HG03045 (cell line): Measurements from ENCODE around the gene CHD5.

Source experiments
- ATAC-seq: cut with Tn5 transposase; IDR thresholded peaks from one replicate; pipeline ENCODE4 v1.9.1; 2021; ENCODE audit warnings: mild to moderate bottlenecking, moderate library complexity; ENCODE audit not compliant: unreplicated experiment

Gene CHD5

DNA sequence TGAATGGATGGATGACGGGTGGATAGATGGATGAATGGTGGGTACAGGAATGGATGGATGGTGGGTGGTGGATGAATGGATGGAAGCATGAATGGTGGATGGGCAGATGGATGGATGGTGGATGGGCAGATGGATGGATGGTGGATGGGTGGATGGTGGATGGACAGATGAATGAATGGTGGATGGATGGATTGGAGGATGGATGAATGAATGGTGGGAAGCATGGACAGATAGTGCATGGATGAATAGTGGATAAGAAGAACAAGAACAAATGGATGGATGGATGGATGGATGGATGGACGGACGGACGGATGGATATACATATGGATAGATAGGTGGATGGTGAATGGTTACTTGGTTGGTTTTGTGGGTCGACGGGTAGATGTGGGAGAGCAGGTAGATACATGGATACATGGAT, 4.7 kb downstream of the CHD5 start:
- no peak for ATAC-seq

- ATAC-seq = no peak
These were observed 5.3 kb downstream of the CHD5 start for GRCh38 chr1:6174621-6175410.

- no peak for ATAC-seq
These were observed 7.6 kb downstream of the CHD5 start for GRCh38 chr1:6172549-6172948.

DNA sequence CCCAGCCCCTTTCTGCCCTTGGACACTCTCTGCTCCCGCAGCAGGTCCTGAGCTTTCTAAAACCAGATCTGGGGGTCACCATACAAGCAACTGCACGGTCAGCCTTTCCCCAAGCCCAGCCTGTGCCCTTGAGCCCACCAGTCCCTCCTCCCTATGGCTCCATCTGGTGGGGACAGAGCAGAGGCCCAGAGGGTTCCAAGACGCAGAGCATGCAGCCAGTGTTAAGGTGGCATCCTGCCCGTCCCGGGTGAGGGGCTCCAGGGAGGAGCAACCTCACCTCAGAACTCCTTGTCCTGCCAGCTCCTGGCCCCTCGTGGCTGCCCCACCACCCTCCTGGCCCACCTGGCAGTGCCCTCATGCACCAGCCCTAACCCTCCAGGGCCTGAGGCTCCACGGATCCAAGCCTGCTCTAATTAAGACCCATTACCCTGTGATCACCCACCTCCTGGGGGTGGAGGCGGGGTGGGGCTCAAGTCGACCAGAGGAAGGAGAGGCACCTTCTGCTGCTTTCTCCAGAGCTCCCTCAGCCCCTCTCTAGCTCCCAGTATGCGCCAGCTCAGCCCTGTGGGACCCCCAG, 8.5 kb downstream of the CHD5 start:
- ATAC-seq = no peak

DNA sequence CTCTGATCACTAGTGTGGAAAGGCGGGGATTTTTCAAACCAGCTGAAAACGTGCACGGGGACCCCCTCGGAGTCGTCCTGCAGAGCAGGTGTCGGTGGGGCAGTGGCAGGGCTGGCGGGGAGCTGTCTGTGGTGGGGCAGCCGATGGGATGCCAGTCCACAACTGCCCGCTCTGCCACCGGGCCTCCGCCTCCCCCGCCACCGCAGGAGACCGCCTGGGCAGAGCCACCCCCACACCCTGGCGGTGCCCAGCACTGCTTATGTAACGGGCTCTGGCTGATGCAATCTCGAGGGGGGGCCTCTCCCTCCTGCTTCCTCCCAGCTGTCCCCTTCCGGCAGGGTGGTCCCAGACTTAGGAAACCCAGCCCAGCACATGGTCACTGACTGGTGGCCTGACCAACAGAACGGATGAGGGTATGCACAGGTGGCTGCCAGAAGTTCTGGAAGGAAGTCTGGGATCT, 9.3 kb downstream of the CHD5 start:
- ATAC-seq = no peak

DNA sequence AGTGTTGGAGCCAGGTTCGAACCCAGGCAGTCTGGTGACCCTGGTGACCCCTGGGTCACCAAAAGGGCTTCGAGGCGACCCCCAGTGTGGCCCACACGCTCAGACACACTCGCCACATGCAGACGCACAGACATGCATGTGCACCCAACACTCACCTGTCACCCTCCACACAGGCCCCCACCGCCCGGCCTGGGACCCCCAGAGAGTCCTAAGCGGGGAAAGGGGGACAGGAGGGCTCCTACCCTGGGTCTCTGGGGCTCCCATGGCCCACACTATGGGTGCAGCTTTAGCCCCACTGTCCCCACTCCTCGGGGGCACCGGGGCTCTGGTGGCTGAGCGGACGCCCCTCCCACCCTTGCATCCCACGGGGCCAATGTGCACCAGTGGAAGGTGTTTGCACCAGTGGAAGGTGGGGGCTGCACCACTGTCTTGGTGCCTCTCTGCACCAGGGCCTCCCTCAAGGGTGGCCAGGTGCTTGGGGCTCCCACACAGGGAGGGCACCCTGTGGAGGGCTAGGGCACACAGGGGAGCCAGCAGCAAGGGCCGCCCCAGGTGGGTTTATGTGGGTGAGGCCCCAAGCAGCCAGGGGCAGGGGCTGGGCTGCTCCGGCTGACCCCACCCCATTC, 9.9 kb downstream of the CHD5 start:
- no peak for ATAC-seq

DNA sequence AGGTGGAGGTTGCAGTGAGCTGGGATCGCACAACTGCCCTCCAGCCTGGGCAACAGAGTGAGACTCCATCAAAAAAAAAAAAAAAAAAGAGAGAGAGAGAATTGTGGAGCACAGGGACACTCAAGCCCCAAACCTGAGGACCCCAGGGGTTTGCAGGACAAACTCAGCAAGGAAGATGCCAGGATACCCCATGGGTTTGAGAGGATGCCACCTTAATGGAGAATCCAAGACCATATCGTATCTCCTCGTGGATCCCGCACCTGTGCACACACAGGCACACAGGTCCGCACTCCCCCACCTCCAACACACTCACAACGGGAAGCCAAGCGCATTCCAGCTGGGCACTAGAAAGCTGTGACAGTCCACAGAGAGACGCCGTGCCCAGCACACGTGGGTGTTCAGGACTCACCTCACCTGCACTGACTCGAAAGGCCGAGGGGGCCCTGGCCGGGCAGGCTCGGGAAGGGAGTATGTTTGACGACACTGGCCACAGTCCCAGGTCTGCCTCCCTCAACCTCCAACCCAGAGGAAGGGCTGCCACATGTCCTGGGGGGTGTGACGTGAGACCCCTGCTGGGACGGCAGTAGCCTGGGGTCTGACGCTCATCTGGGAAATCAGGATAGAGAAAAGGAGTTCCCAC, 11.1 kb downstream of the CHD5 start:
- ATAC-seq = no peak

DNA sequence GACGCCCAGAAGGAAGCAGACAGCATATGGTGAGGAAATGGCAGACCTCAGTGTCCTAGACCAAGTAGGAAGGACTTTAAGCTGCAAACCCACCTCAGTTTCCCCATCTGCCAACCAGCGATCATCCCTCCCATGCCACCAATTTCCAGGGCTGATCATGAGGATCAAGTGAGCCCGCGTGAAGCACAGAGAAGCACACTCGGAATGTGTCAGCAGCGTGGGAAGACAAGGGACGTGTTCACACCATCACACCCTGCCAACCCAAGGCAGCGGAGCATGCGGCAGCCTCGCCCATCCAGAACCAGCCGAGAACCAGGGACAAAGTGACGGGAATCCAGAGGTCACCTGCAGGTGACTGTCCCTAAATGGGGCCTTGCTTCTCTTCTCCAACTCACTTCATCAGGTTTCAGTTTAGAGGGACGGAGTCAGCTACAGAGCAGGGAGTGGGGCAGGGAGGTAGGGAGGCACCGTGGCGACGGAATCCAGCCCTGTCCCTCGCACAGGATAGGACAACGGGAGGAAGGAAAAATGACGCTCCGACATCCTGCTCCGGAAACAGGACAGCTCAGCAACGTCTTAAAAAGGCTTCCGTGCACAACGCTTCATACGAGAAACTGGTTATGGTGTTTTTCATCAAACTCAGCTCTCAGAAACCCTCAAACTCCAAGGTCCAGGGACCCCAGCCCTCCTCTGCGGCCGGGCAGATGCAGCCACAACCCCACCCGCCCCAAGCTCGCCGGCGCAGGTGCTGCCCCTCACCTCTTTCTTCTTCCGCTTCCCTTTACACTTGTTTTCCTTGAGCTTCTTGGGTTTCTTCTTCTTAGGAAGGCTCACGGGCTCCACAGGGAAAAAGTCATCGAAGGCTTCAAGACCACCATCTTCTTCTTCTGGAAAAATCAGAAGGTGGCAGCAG, 12.5 kb downstream of the CHD5 start:
- no peak for ATAC-seq

GRCh38 chr1:6166655-6167390, 13.3 kb downstream of the CHD5 start:
- no peak for ATAC-seq

GRCh38 chr1:6166221-6166620, 13.9 kb downstream of the CHD5 start:
- no peak for ATAC-seq

- no peak for ATAC-seq
These were observed 14.6 kb downstream of the CHD5 start for GRCh38 chr1:6165441-6165985.

DNA sequence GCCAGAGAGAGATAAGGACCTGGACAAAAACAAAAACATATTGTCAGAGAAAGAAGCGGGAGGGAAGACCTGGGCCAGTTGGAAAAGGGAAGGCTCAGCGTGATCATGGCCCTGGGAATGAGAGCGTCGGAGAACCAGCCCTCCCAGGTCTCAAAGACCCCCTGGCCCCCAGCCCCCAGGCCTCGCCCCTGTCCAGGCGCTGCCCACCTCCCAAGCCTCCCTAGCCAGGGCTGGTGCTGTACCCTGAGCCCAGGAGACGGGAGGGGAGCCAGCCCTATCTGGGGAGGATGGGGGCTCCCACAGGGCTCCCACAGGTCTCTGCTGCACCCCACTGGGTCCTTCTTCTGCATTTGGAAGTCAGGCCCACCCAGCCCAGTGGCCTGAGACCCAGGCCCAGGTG, 15.1 kb downstream of the CHD5 start:
- ATAC-seq = no peak

DNA sequence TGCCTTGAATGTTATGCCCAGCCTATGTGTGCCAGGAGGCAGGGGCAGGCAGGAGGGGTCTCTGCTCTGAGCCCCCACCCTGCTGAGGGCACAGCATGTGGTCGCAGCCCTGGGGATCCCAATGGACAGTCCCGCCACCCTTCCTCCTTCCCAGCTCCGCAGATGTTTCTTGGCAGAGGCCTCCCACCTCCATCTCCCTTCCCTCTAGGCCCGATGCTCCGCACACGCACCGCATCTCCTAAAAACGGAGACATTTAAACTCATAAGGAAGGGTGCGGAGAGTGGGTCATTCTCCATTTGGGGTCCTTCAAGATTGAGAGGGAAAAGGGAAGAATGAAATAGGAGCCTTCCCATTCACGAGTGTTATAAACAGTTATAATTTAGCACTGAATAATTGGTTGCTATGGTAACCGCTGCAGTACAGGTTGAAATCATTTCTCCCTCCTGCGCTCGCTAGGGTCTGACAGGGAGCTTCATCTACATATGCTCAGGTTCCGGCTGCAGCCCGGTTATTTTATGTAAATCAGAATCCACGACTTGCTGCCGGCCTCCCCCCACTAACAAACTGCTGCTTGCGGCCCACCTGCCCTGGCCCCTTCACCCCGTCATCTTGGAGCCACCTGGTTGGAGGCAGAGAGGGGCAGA, 16.0 kb downstream of the CHD5 start:
- no peak for ATAC-seq

GRCh38 chr1:6163191-6163972, 16.7 kb downstream of the CHD5 start:
- ATAC-seq = no peak

GRCh38 chr1:6162773-6163172, 17.3 kb downstream of the CHD5 start:
- ATAC-seq = no peak

- ATAC-seq = no peak
These were observed 17.8 kb downstream of the CHD5 start for GRCh38 chr1:6162341-6162740.

DNA sequence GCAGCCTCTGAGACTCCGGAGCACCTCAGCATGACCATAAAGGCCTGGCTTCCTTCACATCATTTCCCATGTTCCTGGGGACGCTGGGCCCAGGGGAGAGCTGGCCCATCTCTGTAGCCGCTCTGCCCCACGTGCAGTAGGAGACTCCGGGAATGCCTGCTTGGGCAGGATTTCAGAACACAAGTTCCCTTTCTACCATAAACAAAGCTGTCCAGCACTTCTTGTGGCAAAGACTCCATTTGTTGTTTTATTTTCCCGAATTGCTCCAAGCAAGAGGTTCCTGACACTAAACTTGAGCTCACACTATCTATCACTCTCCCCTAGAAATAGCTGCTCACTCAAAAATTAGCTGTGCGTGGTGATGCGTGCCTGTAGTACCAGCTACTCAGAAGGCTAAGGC, 21.9 kb downstream of the CHD5 start:
- no peak for ATAC-seq

GRCh38 chr1:6157528-6158174, 22.5 kb downstream of the CHD5 start:
- no peak for ATAC-seq
